ENCODE results near the gene SP6. TPM values are rescaled to one million over a fixed set of nuclear protein-coding genes. Genes with fewer than 3 reads are reported as not detected.

SP6 gene
- total RNA-seq, 1 experiment from 2014 or later: 10.8 TPM

- CTCF ChIA-PET: interaction anchor here (1.2 to 12.6 kb wide), 4 partner anchors 9 to 100 kb away, joined by 3 to 393 read pairs (median 4); partner anchors contain the start of genes PNPO and SP2
- Histone ChIP-seq H3K36me3 (ENCODE audit: control insufficient read depth in 1 of 2, insufficient read depth in 2 of 2, low read length in 2 of 2) (no peaks in the 10 kb centered on the region; a peak in 1 of 4 replicates), H3K9ac (ENCODE audit: low read length) (no peak overlapping the region), H3K4me2 (ENCODE audit: low read length) (no peak overlapping the region), H3K9me3 (ENCODE audit: control insufficient read depth in 1 of 2, insufficient read depth in 1 of 2, low read depth in 1 of 2, low read length in 2 of 2) (no peaks in the 10 kb centered on the region), H3K79me2 (ENCODE audit: insufficient read depth, low read length) (peaks cover 23% of the 10 kb centered on the region; the same call in 1 of the 2 replicates), H4K20me1 (ENCODE audit: insufficient read depth) (no peaks in the 10 kb centered on the region), H3K27me3 (ENCODE audit: insufficient read depth, low read length) (no peaks in the 10 kb centered on the region), H3K4me1 (ENCODE audit: control insufficient read depth in 1 of 2, insufficient read depth in 2 of 2, low read length in 2 of 2) (peaks cover 27 to 56% of the 10 kb centered on the region in 2 experiments), H3K27ac (ENCODE audit: low read depth, low read length) (no peak overlapping the region), H3K4me3 (replicated peaks in 1 of 2; ENCODE audit: low read depth in 1 of 2, low read length in 2 of 2) (no peak overlapping the region), H2AFZ (ENCODE audit: low read depth, low read length, poor library complexity, severe bottlenecking) (no peak overlapping the region), H3K9me2 (ENCODE audit: insufficient read depth) (no peaks in the 10 kb centered on the region)
- ATAC-seq (no peak), DNase-seq (ENCODE audit: low read depth, low spot score) (no peak)
- intact Hi-C loops (cut with micrococcal nuclease): no loop called here
- TF ChIP-seq EZH2 (IDR thresholded peaks at IDR 0.05) (no peak), ZNF274 (IDR thresholded peaks at IDR 0.05; ENCODE audit: low read depth, low read length) (no peak), SIN3A (IDR thresholded peaks at IDR 0.05; ENCODE audit: low read depth) (no peak), ELF1 (IDR thresholded peaks at IDR 0.05; ENCODE audit: borderline replicate concordance, low read depth) (no peak), JUND (IDR thresholded peaks at IDR 0.05) (no peak), CBX3 (IDR thresholded peaks at IDR 0.05; ENCODE audit: low read depth) (no peak), ZBTB33 (IDR thresholded peaks at IDR 0.05; ENCODE audit: extremely low read depth, insufficient replicate concordance, low read length) (no peak), EZH2phosphoT487 (IDR thresholded peaks at IDR 0.05; ENCODE audit: borderline replicate concordance) (no peak), ZFX (IDR thresholded peaks at IDR 0.05) (no peak), TCF7L2 (IDR thresholded peaks at IDR 0.05; ENCODE audit: borderline replicate concordance, extremely low read depth, insufficient read depth, insufficient read length) (no peak), CTCF (IDR thresholded peaks at IDR 0.05 in 2 of 3, conservative IDR thresholded peaks at IDR 0.05 in 1 of 3; ENCODE audit: borderline replicate concordance in 1 of 3, insufficient read depth in 1 of 3, low read depth in 2 of 3, low read length in 2 of 3) (no peak), REST (IDR thresholded peaks at IDR 0.05; ENCODE audit: low read depth) (no peak), EGR1 (IDR thresholded peaks at IDR 0.05; ENCODE audit: low read depth) (no peak), SP1 (IDR thresholded peaks at IDR 0.05; ENCODE audit: low read depth) (no peak)
- RAD21 ChIA-PET (ENCODE audit: low non-redundant PET in 1 of 2, low total read pairs in 2 of 2, uncharacterized antibody in 2 of 2, unreplicated experiment in 2 of 2): interaction anchor here in 1 of 2 experiments (1.7 kb wide), 1 partner anchor 43 kb away, joined by 4 read pairs; no protein-coding TSS in a partner anchor
- BruUV-seq (replicated peaks): no TSS peak
- POLR2A ChIA-PET: interaction anchor here (1.0 kb wide), 1 partner anchor 15 kb away, joined by 3 read pairs; the partner anchor contains the start of genes LRRC46 and MRPL10
Observed at GRCh38 chr17:47846716-47847340, 4.1 kb downstream of the SP6 start.

Measured in HCT116 (cell line).